Ecto neural progenitor cell (in vitro differentiated cells): ENCODE data around the gene PTPRC.
"Not testable (repeated sequence)": the region's sequence is repeated elsewhere in the genome, so short reads cannot be mapped to it uniquely, and the experiment has no call there.

Experiments used
- DNase-seq: peaks from one replicate; pipeline ENCODE4 v3.0.0-alpha.2; 2018; ENCODE audit warnings: low spot score

The PTPRC gene

GRCh38 chr1:198638894-198639635, at the start of gene PTPRC:
Gene PTPRC, plus strand, starts transcription at chr1:198639040. Its CDS starts 229 bp downstream, at chr1:198639269.
- DNase-seq = no peak

DNA sequence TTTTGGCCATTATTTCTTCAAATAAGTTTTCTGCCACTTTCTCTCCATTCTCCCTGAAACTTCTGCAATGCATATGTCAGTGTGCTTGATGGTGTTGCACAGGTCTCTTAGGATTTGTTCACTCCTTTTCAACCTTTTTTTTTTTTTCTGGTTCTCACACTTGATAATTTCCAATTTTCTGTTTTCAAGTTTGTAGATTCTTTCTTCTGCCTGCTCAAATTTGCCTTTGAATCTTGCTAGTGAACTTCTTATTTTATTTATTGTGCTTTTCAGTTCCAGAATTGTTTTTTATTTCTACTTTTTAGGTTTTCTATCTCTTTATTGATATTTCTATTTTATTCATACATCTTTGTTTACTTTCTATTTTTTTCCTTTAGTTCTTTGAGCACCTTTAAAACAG, 48.4 kb upstream of the PTPRC start:
- DNase-seq = no peak

- DNase-seq = no peak
Measured at GRCh38 chr1:198595765-198596164, 43.1 kb upstream of the PTPRC start.

GRCh38 chr1:198597690-198598430, 41.0 kb upstream of the PTPRC start:
- no peak for DNase-seq

GRCh38 chr1:198598796-198599321, 40.0 kb upstream of the PTPRC start:
- no peak for DNase-seq

DNA sequence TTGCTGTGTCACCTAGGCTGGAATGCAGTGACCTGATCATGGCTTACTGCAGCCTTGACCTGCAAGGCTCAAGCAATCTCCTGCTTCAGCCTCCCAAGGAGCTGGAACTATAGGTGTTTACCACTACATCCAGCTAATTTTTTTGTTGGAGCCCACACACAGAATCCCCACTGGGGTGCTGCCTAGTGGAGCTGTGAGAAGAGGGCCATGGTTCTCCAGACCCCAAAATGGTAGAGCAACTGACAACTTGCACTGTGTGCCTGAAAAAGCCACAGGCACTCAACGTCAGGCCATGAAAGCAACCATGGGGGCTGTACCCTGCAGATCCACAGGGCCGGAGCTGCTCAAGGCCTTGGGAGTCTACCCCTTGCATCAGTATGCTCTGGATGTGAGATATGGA, 39.1 kb upstream of the PTPRC start:
- DNase-seq = no peak

GRCh38 chr1:198600906-198601305, 37.9 kb upstream of the PTPRC start:
- no peak for DNase-seq

DNA sequence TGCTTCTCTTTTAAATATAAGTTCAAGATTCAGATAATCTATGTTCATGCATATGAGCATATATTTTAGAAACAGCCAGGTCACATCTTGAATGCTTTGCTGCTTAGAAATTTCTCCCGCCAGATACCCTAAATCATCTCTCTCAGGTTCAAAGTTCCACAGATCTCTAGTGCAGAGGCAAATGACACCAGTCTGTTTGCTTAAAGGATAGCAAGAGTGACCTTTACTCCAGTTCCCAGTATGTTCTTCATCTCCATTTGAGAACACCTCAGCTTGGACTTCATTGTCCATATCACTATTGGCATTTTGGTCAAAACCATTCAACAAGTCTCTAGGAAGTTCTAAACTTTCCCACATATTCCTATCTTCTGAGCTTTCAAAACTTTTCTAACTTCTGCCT, 37.5 kb upstream of the PTPRC start:
- DNase-seq = not testable (repeated sequence)

DNA sequence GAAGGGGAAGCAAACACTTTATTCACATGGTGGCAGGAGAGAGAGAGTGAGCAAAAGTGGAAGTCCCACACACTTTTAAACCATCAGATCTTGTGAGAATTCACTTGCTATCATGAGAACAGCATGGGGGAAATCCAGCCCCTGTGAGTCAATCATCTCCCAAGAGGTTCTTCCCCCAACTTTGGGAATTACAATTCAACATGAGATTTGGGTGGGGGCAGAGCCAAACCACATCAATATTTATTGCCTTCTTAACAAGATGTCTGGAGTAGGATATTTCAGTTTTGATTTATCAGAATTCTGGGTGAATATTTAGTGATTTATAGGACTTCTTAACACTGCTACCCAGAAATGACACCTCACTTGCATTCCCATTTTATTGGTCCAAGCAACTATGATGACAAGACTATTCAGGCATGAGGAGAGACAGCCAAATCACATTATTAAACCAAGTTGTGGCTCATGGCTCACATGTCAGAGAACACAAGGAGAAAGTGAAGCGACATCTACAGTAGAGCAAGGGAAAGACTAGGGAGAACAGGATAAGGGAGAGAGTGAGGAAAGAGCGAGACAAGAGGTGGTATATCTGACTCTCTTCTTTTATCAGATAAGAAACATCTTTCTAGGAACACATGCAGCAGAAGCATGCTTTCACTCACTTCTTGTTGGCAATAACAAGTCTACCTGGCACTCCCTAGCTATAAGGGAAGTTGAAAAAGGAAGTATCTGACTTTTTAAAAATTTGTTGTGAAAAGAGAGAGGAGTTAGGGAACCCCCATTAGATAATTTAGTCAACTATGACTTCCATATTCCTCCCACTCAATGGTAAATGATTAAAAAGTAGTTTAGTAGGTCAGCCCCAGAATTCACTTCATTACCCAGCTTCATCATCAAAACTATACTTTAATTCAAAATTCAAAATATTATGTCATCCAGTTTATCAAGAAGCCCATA, 36.6 kb upstream of the PTPRC start:
- DNase-seq = no peak

- DNase-seq = no peak
Measured at GRCh38 chr1:198604975-198605374, 33.9 kb upstream of the PTPRC start.

DNA sequence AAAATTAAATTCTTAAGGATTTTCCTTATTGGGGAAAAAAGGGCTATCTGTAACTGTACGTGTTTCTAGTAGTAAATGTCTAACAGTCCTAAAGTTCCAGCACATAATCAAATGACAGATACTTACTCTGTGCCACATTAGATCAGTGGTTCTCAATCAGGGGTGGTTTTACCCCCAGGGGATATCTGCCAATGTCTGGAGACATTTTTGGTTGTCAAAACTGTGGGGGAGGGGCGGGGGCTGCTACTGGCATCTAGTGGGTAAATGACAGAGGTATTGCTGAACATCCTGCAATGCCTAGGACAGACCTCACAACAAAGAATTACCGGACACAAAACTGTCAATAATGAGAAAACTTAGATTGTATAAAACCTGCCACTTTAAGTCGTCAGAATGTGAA, 33.4 kb upstream of the PTPRC start:
- DNase-seq = no peak

DNA sequence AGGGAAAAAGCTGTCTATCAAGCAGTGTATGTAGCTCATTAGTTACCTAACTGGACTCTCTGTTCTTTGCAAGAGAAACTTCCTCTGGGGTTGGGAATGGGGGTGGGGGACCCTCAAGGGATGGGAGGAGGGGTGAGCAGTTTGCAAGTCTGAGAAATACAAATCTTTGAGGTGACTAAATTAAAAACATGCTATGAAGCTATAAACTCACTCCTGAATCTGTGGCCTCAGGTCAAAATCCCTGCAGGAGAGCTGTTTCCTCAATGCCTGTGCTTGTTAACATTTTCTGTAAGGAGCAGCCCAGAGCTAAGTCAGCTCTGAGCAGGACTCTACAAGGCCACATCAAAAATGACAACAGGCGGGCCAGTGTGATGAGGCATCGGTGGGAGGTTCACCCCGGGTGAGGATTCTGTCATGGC, 32.8 kb upstream of the PTPRC start:
- DNase-seq = no peak

DNA sequence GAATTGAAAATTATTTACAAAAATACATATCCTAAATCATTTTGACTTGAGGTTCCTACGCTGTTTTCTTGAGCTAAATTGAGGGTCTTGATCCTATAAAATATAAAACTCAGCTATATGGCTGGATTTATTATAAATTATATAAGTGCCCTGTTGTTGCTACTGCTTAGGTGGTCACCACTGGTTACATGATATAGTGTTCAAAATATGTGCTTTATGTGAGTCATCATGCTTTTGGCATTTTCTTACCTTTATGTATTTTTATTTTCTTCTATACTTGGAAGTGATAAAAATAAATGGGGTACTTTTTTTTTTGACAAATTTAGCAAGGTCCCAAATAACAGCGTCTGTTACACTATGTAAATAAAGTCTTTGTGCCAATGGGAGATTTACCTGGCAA, 31.1 kb upstream of the PTPRC start:
- no peak for DNase-seq

DNA sequence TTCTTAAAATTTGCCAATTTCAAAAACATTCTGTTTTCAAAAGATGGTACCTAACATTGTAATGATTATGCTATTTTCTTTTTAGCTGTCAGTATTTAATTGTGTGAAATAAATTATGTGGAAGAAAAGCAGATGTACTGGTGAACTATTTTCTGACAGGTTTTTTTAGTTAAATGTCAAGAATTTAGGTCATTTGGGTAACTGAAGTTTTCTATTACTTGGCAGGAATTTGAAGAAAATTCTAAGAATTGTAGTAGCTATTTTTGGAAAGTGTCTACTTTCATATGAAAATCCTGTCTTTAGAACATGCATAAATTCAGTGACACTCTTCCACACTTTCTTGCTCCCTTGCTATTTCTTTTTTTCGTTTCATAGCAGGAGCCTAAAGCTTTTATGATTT, 28.5 kb upstream of the PTPRC start:
- DNase-seq = no peak

GRCh38 chr1:198611219-198611618, 27.6 kb upstream of the PTPRC start:
- no peak for DNase-seq

- DNase-seq = no peak
Measured at GRCh38 chr1:198612471-198613260, 26.2 kb upstream of the PTPRC start.

GRCh38 chr1:198617406-198617805, 21.4 kb upstream of the PTPRC start:
- DNase-seq = no peak

DNA sequence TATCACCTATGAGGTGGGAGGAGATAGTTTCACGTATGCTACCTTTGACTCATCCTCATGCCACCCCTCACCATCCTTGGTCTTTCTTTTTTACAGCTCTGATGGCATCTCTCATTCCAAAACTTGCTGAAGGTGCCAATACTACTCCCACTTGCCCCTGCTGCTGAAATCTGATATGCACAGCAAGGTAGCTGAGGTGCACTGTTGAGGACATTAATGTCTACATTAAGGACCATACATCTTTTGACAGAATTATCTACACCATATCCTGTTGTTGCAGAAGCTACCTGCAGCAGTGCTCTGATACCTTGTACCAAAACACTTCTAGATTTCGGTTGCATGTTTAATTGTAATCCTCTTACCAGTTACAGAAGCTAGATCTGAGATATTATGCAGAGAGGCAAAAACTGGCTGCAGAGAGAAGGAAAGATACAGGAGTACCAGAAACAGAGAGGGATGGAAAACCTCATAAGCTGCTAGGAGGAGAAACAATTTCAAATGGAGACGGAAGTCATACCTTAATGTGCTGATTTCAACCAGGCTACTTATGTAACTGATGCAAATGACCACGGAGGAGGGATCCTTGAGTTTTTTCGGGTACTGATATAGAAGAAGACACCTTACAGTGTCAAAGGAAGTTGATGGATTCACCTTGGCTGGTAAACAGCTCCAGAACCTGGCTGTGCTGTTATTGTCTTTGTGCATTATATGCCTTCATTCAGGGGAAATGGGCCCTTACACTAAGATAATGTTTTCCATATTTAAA, 19.3 kb upstream of the PTPRC start:
- DNase-seq = no peak

DNA sequence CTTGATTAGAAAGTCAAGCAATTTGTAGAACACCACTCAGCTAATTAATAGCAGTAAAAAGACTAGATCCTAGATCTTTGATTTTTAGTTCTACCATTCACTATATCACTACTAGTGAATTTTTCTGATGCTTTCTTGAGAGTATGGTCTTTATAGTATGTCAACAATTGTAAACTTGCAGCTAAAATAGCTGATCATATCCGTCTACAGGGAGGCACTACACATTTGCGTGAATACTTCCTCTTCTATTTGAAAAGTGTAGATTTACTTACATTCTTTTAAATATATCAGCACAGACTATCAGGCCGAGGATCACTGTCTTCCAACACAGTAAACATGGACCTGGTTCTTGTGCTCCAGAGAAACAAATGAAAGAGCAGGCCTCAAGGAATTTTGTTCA, 18.6 kb upstream of the PTPRC start:
- no peak for DNase-seq

- no peak for DNase-seq
Measured at GRCh38 chr1:198620951-198621824, 17.7 kb upstream of the PTPRC start.
